Measurements from ENCODE around the gene CBFA2T3. TPM values are rescaled to one million over a fixed set of nuclear protein-coding genes. Genes with fewer than 3 reads are reported as not detected.

CBFA2T3 gene
- total RNA-seq, 1 donor from 2014 or later: not detected

GRCh38 chr16:88969361-88969831 lies 7.6 kb downstream of the CBFA2T3 start:
- no peak overlapping the region for H3K27ac Mint-ChIP-seq (ENCODE audit: unreplicated experiment)

GRCh38 chr16:88968589-88969280 lies 8.3 kb downstream of the CBFA2T3 start:
- no peak overlapping the region for H3K4me3 Mint-ChIP-seq (ENCODE audit: unreplicated experiment)
- no peak overlapping the region for H3K27ac Mint-ChIP-seq (ENCODE audit: unreplicated experiment)
- no peak for TF ChIP-seq CTCF (IDR thresholded peaks at IDR 0.05)
- H3K27me3 Mint-ChIP-seq (ENCODE audit: low read depth): peaks cover 43% of the 10 kb centered on the region
- H3K9me3 Mint-ChIP-seq (ENCODE audit: low read depth): no peaks in the 10 kb centered on the region
- H3K4me1 Mint-ChIP-seq (ENCODE audit: low read depth): no peaks in the 10 kb centered on the region
- DNase-seq (ENCODE audit: low spot score): no peak
- no peaks in the 10 kb centered on the region for H3K36me3 Mint-ChIP-seq (ENCODE audit: low read depth)

More at GRCh38 chr16:88969361-88969831, 7.6 kb downstream of the CBFA2T3 start:
- no peak for DNase-seq (ENCODE audit: low spot score)
- Mint-ChIP-seq H3K4me1 (ENCODE audit: low read depth) (no peaks in the 10 kb centered on the region), H3K36me3 (ENCODE audit: low read depth) (no peaks in the 10 kb centered on the region), H3K27me3 (ENCODE audit: low read depth) (peaks cover 41% of the 10 kb centered on the region), H3K4me3 (ENCODE audit: unreplicated experiment) (no peak overlapping the region), H3K9me3 (ENCODE audit: low read depth) (no peaks in the 10 kb centered on the region)
- no peak for TF ChIP-seq CTCF (IDR thresholded peaks at IDR 0.05)

- H3K27me3 Mint-ChIP-seq (ENCODE audit: low read depth): peaks cover 42% of the 10 kb centered on the region
Measured at GRCh38 chr16:88967830-88968588, 9.0 kb downstream of the CBFA2T3 start.

GRCh38 chr16:88966986-88967829 lies 9.8 kb downstream of the CBFA2T3 start:
- H3K4me3 Mint-ChIP-seq (ENCODE audit: unreplicated experiment): no peak overlapping the region
- H3K4me1 Mint-ChIP-seq (ENCODE audit: low read depth): no peaks in the 10 kb centered on the region
- no peak for TF ChIP-seq CTCF (IDR thresholded peaks at IDR 0.05)
- no peaks in the 10 kb centered on the region for H3K36me3 Mint-ChIP-seq (ENCODE audit: low read depth)
- DNase-seq (ENCODE audit: low spot score): no peak
- no peak overlapping the region for H3K27ac Mint-ChIP-seq (ENCODE audit: unreplicated experiment)
- H3K27me3 Mint-ChIP-seq (ENCODE audit: low read depth): peaks cover 35% of the 10 kb centered on the region
- no peaks in the 10 kb centered on the region for H3K9me3 Mint-ChIP-seq (ENCODE audit: low read depth)

More at GRCh38 chr16:88967830-88968588, 9.0 kb downstream of the CBFA2T3 start:
- no peak for DNase-seq (ENCODE audit: low spot score)
- no peaks in the 10 kb centered on the region for H3K9me3 Mint-ChIP-seq (ENCODE audit: low read depth)
- no peak for TF ChIP-seq CTCF (IDR thresholded peaks at IDR 0.05)
- H3K4me1 Mint-ChIP-seq (ENCODE audit: low read depth): no peaks in the 10 kb centered on the region
- no peak overlapping the region for H3K4me3 Mint-ChIP-seq (ENCODE audit: unreplicated experiment)
- no peaks in the 10 kb centered on the region for H3K36me3 Mint-ChIP-seq (ENCODE audit: low read depth)
- H3K27ac Mint-ChIP-seq (ENCODE audit: unreplicated experiment): no peak overlapping the region

All from chondrocyte (in vitro differentiated cells).